K562 (cell line): ENCODE data around the gene NAXE. TPM values are rescaled to one million over a fixed set of nuclear protein-coding genes. Genes with fewer than 3 reads are reported as not detected.

Source experiments
- ASH1L ChIP-seq: fragments of 450-650 bp; IDR thresholded peaks from 2 replicates; pipeline ENCODE4 v1.6.1; 2018; ENCODE audit warnings: borderline replicate concordance, mild to moderate bottlenecking, low read depth; ENCODE audit not compliant: partially characterized antibody
- ATF1 ChIP-seq, 2 experiments: fragments of 450-650 bp in 1 of 2; IDR thresholded peaks; 2 replicates each; pipeline ENCODE4 v1.6.1; 2016; ENCODE audit warnings: missing compliant biosample characterization in 1 of 2, missing genetic modification characterization in 1 of 2
- BCOR ChIP-seq: fragments of 450-650 bp; IDR thresholded peaks from 2 replicates; pipeline ENCODE4 v1.6.1; 2016
- CXXC5 ChIP-seq: fragments of 250-450 bp; sonication (Bioruptor Pico); IDR thresholded peaks from 2 replicates; pipeline ENCODE4 v1.8.0; 2022; ENCODE audit warnings: inconsistent platforms, mild to moderate bottlenecking, moderate library complexity
- DPF2 ChIP-seq: fragments of 450-650 bp; IDR thresholded peaks from 2 replicates; pipeline ENCODE4 v1.6.1; 2016
- EHMT2 ChIP-seq: fragments of 450-650 bp; IDR thresholded peaks from 2 replicates; pipeline ENCODE4 v1.6.1; 2018; ENCODE audit warnings: antibody characterized with exemption
- GABPB2 ChIP-seq: fragments of 250-450 bp; sonication (Bioruptor Pico); conservative IDR thresholded peaks from 2 replicates; pipeline ENCODE4 v1.5.1; 2021; ENCODE audit warnings: mild to moderate bottlenecking
- HCFC1 ChIP-seq: IDR thresholded peaks from 2 replicates; pipeline ENCODE4 v1.6.1; 2012; ENCODE audit warnings: low read depth, low read length, improper control_type of control experiment
- HDGF ChIP-seq: fragments of 450-650 bp; IDR thresholded peaks from 2 replicates; pipeline ENCODE4 v1.6.1; 2016
- IRF2 ChIP-seq: sonication (generic); formaldehyde crosslinking; IDR thresholded peaks from 2 replicates; pipeline ENCODE4 v1.8.1; 2022; ENCODE audit warnings: mild to moderate bottlenecking, missing genetic modification reagents
- KDM4B ChIP-seq, 2 experiments: fragments of 450-650 bp in 1 of 2; sonication (generic) in 1 of 2; IDR thresholded peaks; 2 replicates each; pipeline ENCODE4 v1.6.1; 2016 to 2017; ENCODE audit warnings: borderline replicate concordance in 2 of 2, antibody characterized with exemption in 1 of 2, low read depth in 1 of 2, mild to moderate bottlenecking in 1 of 2
- NCOR1 ChIP-seq: fragments of 450-650 bp; IDR thresholded peaks from 2 replicates; pipeline ENCODE4 v1.6.1; 2016; ENCODE audit warnings: mild to moderate bottlenecking, moderate library complexity
- NR2F6 ChIP-seq: fragments of 450-650 bp; formaldehyde crosslinking; IDR thresholded peaks from 2 replicates; pipeline ENCODE4 v1.4.0; 2020; ENCODE audit warnings: mild to moderate bottlenecking
- PHB2 ChIP-seq: fragments of 450-650 bp; IDR thresholded peaks from 2 replicates; pipeline ENCODE4 v1.6.1; 2017; ENCODE audit warnings: low read depth
- RFX5 ChIP-seq: IDR thresholded peaks from 2 replicates; pipeline ENCODE4 v1.6.1; 2011; ENCODE audit warnings: low read depth, mild to moderate bottlenecking, improper control_type of control experiment, low read length
- SMARCB1 ChIP-seq: IDR thresholded peaks from 2 replicates; pipeline ENCODE4 v1.6.1; 2011; ENCODE audit warnings: improper control_type of control experiment, low read depth; ENCODE audit not compliant: insufficient read length
- TEAD2 ChIP-seq: fragments of 450-650 bp; IDR thresholded peaks from 2 replicates; pipeline ENCODE4 v1.6.1; 2016; ENCODE audit warnings: missing genetic modification characterization, control low read depth, missing compliant biosample characterization
- ZFP30 ChIP-seq: fragments of 250-450 bp; sonication (Bioruptor Pico); IDR thresholded peaks from 2 replicates; pipeline ENCODE4 v1.8.0; 2022; ENCODE audit warnings: moderate library complexity, mild to moderate bottlenecking, inconsistent platforms, borderline replicate concordance
- ZNF121 ChIP-seq: sonication (generic); formaldehyde crosslinking; conservative IDR thresholded peaks from 2 replicates; pipeline ENCODE4 v1.8.0; 2022; ENCODE audit warnings: missing genetic modification reagents
- ZNF124 ChIP-seq: sonication (generic); formaldehyde crosslinking; IDR thresholded peaks from 2 replicates; pipeline ENCODE4 v1.8.1; 2022; ENCODE audit warnings: missing genetic modification reagents
- ZNF217 ChIP-seq: sonication (generic); formaldehyde crosslinking; IDR thresholded peaks from 2 replicates; pipeline ENCODE4 v1.8.0; 2022; ENCODE audit warnings: mild to moderate bottlenecking, missing genetic modification reagents
- ZNF274 ChIP-seq: IDR thresholded peaks from 2 replicates; pipeline ENCODE4 v1.6.1; 2011; ENCODE audit warnings: low read depth, mild to moderate bottlenecking, low read length, moderate library complexity, borderline replicate concordance
- ZNF431 ChIP-seq: sonication (generic); formaldehyde crosslinking; IDR thresholded peaks from 2 replicates; pipeline ENCODE4 v1.8.0; 2022; ENCODE audit warnings: mild to moderate bottlenecking, missing genetic modification reagents
- ZNF589 ChIP-seq: fragments of 200-800 bp; sonication (Bioruptor generic); IDR thresholded peaks from 2 replicates; pipeline ENCODE4 v1.6.1; 2016; ENCODE audit warnings: low read depth, missing genetic modification characterization, missing compliant biosample characterization
- ZNF644 ChIP-seq: fragments of 200-800 bp; sonication (Bioruptor generic); IDR thresholded peaks from 2 replicates; pipeline ENCODE4 v1.6.1; 2016; ENCODE audit warnings: low read depth, missing genetic modification characterization, missing compliant biosample characterization
- ZNF79 ChIP-seq: fragments of 250-450 bp; sonication (Bioruptor Pico); IDR thresholded peaks from 2 replicates; pipeline ENCODE4 v1.4.0; 2020; ENCODE audit warnings: low read depth, mild to moderate bottlenecking, moderate library complexity
- polyA plus RNA-seq, 8 experiments: library from polyadenylated mRNA; depleted of rRNA in 4 of 8; stranded (reverse) in 5 of 8; unstranded in 3 of 8; fragments of >200 nt; fragmentation: Nextera tagmentation in 2 of 8; fragmentation: Illumina TruSeq in 1 of 8; extraction: Ambion mirVana in 2 of 8; extraction: Trizol in 1 of 8; gene quantifications; 2 replicates each; pipeline versions ENCODE4 v1.2.1 to v1.2.3, GENCODE V29; 2011 to 2014; ENCODE audit warnings: inconsistent platforms in 1 of 8, missing spikeins in 1 of 8
- total RNA-seq, 7 experiments: library from RNA; depleted of rRNA in 6 of 7; stranded (reverse); fragments of >200 nt in 6 of 7; fragmentation: Illumina TruSeq in 2 of 7; extraction: Trizol in 2 of 7; gene quantifications; 2 replicates each; pipeline versions ENCODE4 v1.2.1 to v1.2.3, GENCODE V29; 2011 to 2021; ENCODE audit warnings: low replicate concordance in 1 of 7
- TF ChIP-seq, protein P1 (sequence below): sonication (generic); formaldehyde crosslinking; IDR thresholded peaks from 2 replicates; pipeline ENCODE4 v1.9.0; 2022; ENCODE audit warnings: mild to moderate bottlenecking, missing genetic modification reagents
- TF ChIP-seq, protein P2 (sequence below): sonication (generic); IDR thresholded peaks from 2 replicates; pipeline ENCODE4 v1.6.1; 2016

The NAXE gene
- total and polyA plus RNA-seq, 9 of the 15 experiments (the other 6 are each of a cell fraction or from before 2014, with no cell fraction given): 27.3 to 137 (median 90.0) TPM

DNA sequence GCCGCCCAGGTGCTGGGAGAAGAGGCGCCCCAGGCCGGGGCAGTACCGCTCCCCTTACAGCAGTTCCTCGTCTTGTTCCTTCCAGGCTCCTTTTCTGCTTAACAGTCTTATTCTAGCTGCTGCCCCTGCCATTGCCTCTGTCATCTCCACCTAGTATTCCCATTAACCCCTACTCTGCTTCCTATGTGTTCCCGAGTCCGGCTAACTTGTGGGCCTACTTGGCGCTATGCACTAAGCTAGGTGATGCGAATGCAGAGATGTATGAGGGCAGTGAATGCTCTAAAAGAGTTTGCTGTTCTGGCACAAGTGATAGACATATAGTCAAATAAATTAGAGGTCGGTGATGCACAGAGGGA lies 18.9 kb upstream of the NAXE start (continued):
- TF ChIP-seq CXXC5 (CRISPR knock-in tag) (no peak), ZNF644 (tag) (no peak), ATF1 (CRISPR knock-in tag; IDR thresholded peaks at IDR 0.05) (no peak), ATF1 (tag; IDR thresholded peaks at IDR 0.05) (peak; percentile 14; the same call in 1 of the 2 replicates), ZNF121 (CRISPR knock-in tag) (no peak), KDM4B (IDR thresholded peaks at IDR 0.05; ENCODE audit: borderline replicate concordance in 2 of 2, low read depth in 1 of 2) (no peak), HDGF (no peak), ASH1L (no peak), GABPB2 (CRISPR knock-in tag) (no peak), BCOR (no peak), ZNF124 (CRISPR knock-in tag) (no peak), NCOR1 (no peak), SMARCB1 (no peak), ZFP30 (no peak), RFX5 (no peak), ZNF274 (no peak), EHMT2 (no peak), PHB2 (no peak), NR2F6 (CRISPR knock-in tag) (no peak), TEAD2 (tag) (no peak), DPF2 (no peak), ZNF79 (no peak), ZNF217 (no peak), HCFC1 (no peak), ZNF589 (CRISPR knock-in tag) (0 out of 2 replicates have a peak, but pooled peaks have one; percentile 42), ZNF431 (CRISPR knock-in tag) (no peak), IRF2 (CRISPR knock-in tag) (no peak)
- TF ChIP-seq, protein P1, sequence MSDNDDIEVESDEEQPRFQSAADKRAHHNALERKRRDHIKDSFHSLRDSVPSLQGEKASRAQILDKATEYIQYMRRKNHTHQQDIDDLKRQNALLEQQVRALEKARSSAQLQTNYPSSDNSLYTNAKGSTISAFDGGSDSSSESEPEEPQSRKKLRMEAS (CRISPR knock-in tag): 0 out of 2 replicates have a peak, but pooled peaks have one; percentile 0
- TF ChIP-seq, protein P2, sequence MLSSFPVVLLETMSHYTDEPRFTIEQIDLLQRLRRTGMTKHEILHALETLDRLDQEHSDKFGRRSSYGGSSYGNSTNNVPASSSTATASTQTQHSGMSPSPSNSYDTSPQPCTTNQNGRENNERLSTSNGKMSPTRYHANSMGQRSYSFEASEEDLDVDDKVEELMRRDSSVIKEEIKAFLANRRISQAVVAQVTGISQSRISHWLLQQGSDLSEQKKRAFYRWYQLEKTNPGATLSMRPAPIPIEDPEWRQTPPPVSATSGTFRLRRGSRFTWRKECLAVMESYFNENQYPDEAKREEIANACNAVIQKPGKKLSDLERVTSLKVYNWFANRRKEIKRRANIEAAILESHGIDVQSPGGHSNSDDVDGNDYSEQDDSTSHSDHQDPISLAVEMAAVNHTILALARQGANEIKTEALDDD: no peak
